Neural crest cell (in vitro differentiated cells): Measurements from ENCODE around the gene ZFP82. TPM values are rescaled to one million over a fixed set of nuclear protein-coding genes. Genes with fewer than 3 reads are reported as not detected.

Source experiments
- DNase-seq: peaks from one replicate; pipeline ENCODE4 v3.0.0; 2021; ENCODE audit warnings: low read depth, mixed read lengths, low spot score
- H3K27ac Mint-ChIP-seq: one replicate; pipeline ENCODE4 v1.8.0; 2021; ENCODE audit warnings: mild to moderate bottlenecking, mixed read lengths; ENCODE audit not compliant: unreplicated experiment
- H3K27me3 Mint-ChIP-seq: 2 replicates; pipeline ENCODE4 v1.8.0; 2021; ENCODE audit warnings: low read depth, mild to moderate bottlenecking, mixed read lengths
- H3K36me3 Mint-ChIP-seq: 2 replicates; pipeline ENCODE4 v1.8.0; 2021; ENCODE audit warnings: low read depth, mild to moderate bottlenecking, mixed read lengths
- H3K4me1 Mint-ChIP-seq: 2 replicates; pipeline ENCODE4 v1.8.0; 2021; ENCODE audit warnings: mixed read lengths
- H3K4me3 Mint-ChIP-seq: one replicate; pipeline ENCODE4 v1.8.0; 2021; ENCODE audit warnings: mild to moderate bottlenecking, mixed read lengths
- H3K9me3 Mint-ChIP-seq: 2 replicates; pipeline ENCODE4 v1.8.0; 2021; ENCODE audit warnings: mixed read lengths
- CTCF ChIP-seq: fragments of 200-600 bp; sonication (generic); conservative IDR thresholded peaks from 2 replicates; pipeline ENCODE4 v1.5.0; 2021; ENCODE audit warnings: antibody characterized with exemption, mild to moderate bottlenecking
- total RNA-seq: library from RNA; stranded (reverse); gene quantifications from 2 replicates; pipeline ENCODE4 v1.2.1, GENCODE V29; 2021

Gene ZFP82
- total RNA-seq, 1 donor from 2014 or later: 19.0 TPM

GRCh38 chr19:36409841-36410240 lies 8.6 kb downstream of the ZFP82 start:
- H3K4me1 Mint-ChIP-seq: no peaks in the 10 kb centered on the region
- no peaks in the 10 kb centered on the region for H3K27me3 Mint-ChIP-seq
- peaks cover 22% of the 10 kb centered on the region for H3K9me3 Mint-ChIP-seq
- no peak overlapping the region for H3K4me3 Mint-ChIP-seq
- peaks cover 73% of the 10 kb centered on the region for H3K36me3 Mint-ChIP-seq
- TF ChIP-seq CTCF: no peak
- no peak for DNase-seq
- H3K27ac Mint-ChIP-seq: no peak overlapping the region

- no peaks in the 10 kb centered on the region for H3K27me3 Mint-ChIP-seq
- peaks cover 25% of the 10 kb centered on the region for H3K9me3 Mint-ChIP-seq
- peaks cover 75% of the 10 kb centered on the region for H3K36me3 Mint-ChIP-seq
- TF ChIP-seq CTCF: no peak
- no peak overlapping the region for H3K4me3 Mint-ChIP-seq
- no peak for DNase-seq
- H3K4me1 Mint-ChIP-seq: no peaks in the 10 kb centered on the region
- H3K27ac Mint-ChIP-seq: no peak overlapping the region
These were observed 10.3 kb downstream of the ZFP82 start for GRCh38 chr19:36408101-36408500.

- Mint-ChIP-seq H3K4me3 (no peak overlapping the region), H3K27me3 (no peaks in the 10 kb centered on the region), H3K27ac (no peak overlapping the region), H3K36me3 (peaks cover 77% of the 10 kb centered on the region), H3K4me1 (no peaks in the 10 kb centered on the region), H3K9me3 (peaks cover 23% of the 10 kb centered on the region)
- DNase-seq: no peak
- TF ChIP-seq CTCF: no peak
These were observed 13.9 kb downstream of the ZFP82 start for GRCh38 chr19:36404498-36404897.

GRCh38 chr19:36401475-36401874 lies 17.0 kb downstream of the ZFP82 start:
- no peak for DNase-seq
- Mint-ChIP-seq H3K36me3 (peaks cover 74% of the 10 kb centered on the region), H3K9me3 (peaks cover 20% of the 10 kb centered on the region), H3K4me3 (no peak overlapping the region), H3K27me3 (no peaks in the 10 kb centered on the region), H3K27ac (no peak overlapping the region), H3K4me1 (no peaks in the 10 kb centered on the region)
- no peak for TF ChIP-seq CTCF

- no peak overlapping the region for H3K4me3 Mint-ChIP-seq
- H3K27me3 Mint-ChIP-seq: no peaks in the 10 kb centered on the region
- peaks cover 26% of the 10 kb centered on the region for H3K9me3 Mint-ChIP-seq
- TF ChIP-seq CTCF: no peak
- peaks cover 69% of the 10 kb centered on the region for H3K36me3 Mint-ChIP-seq
- H3K27ac Mint-ChIP-seq: no peak overlapping the region
- no peaks in the 10 kb centered on the region for H3K4me1 Mint-ChIP-seq
- DNase-seq: no peak
These were observed 19.9 kb downstream of the ZFP82 start for GRCh38 chr19:36398571-36398970.
